Activated CD4-positive, alpha-beta T cell treated with anti-CD3 and anti-CD28 coated beads, Interleukin-10, Interleukin-2, amounts not matched to agents 100 ng/mL and 50 ng/mL, durations not matched to agents 16 hours and 8 hours (primary cell): ENCODE measurements around the gene ADCY7.
"Not testable (repeated sequence)": the region's sequence is repeated elsewhere in the genome, so short reads cannot be mapped to it uniquely, and the experiment has no call there.

Experiments used
- DNase-seq: peaks from one replicate; pipeline ENCODE4 v3.0.0-alpha.2; 2020

ADCY7 gene

GRCh38 chr16:50266337-50267091, at the start of gene ADCY7:
ADCY7 (plus strand) TSS chr16:50266551; CDS start chr16:50288180, 21,629 bp downstream.
- peak; percentile 96 for DNase-seq

- DNase-seq, result no peak
These were observed 46.9 kb upstream of the ADCY7 start for GRCh38 chr16:50219402-50219975.

GRCh38 chr16:50224286-50224685, 42.1 kb upstream of the ADCY7 start:
- no peak for DNase-seq

- no peak for DNase-seq
These were observed 39.2 kb upstream of the ADCY7 start for GRCh38 chr16:50227120-50227519.

- no peak for DNase-seq
These were observed 38.7 kb upstream of the ADCY7 start for GRCh38 chr16:50227665-50228064.

- DNase-seq, result no peak
These were observed 37.9 kb upstream of the ADCY7 start for GRCh38 chr16:50228364-50228868.

GRCh38 chr16:50229149-50229726, 37.1 kb upstream of the ADCY7 start:
- no peak for DNase-seq

GRCh38 chr16:50234771-50235556, 31.4 kb upstream of the ADCY7 start:
- DNase-seq, result no peak

GRCh38 chr16:50235581-50235980, 30.8 kb upstream of the ADCY7 start:
- no peak for DNase-seq

- DNase-seq, result no peak
These were observed 28.0 kb upstream of the ADCY7 start for GRCh38 chr16:50238314-50238713.

- no peak for DNase-seq
These were observed 27.5 kb upstream of the ADCY7 start for GRCh38 chr16:50238868-50239301.

GRCh38 chr16:50243024-50243423, 23.3 kb upstream of the ADCY7 start:
- DNase-seq, result not testable (repeated sequence)

GRCh38 chr16:50244140-50244503, 22.2 kb upstream of the ADCY7 start:
- no peak for DNase-seq

GRCh38 chr16:50244504-50245416, 21.6 kb upstream of the ADCY7 start:
- no peak for DNase-seq

GRCh38 chr16:50245417-50246298, 20.7 kb upstream of the ADCY7 start:
- DNase-seq, result peak; percentile 86

GRCh38 chr16:50246299-50247122, 19.8 kb upstream of the ADCY7 start:
- DNase-seq, result no peak

- no peak for DNase-seq
These were observed 19.0 kb upstream of the ADCY7 start for GRCh38 chr16:50247123-50247905.

GRCh38 chr16:50247906-50248608, 18.3 kb upstream of the ADCY7 start:
- no peak for DNase-seq

GRCh38 chr16:50248845-50249244, 17.5 kb upstream of the ADCY7 start:
- no peak for DNase-seq
